Activated CD8-positive, alpha-beta memory T cell treated with anti-CD3 and anti-CD28 coated beads, Interleukin-2, amount 50 U/mL, for 24 hours (primary cell): Measurements from ENCODE around the gene CLRN3.

Experiments
- DNase-seq: peaks from one replicate; pipeline ENCODE4 v3.0.0-alpha.2; 2020; ENCODE audit errors: extremely low read depth

Gene CLRN3

GRCh38 chr10:127874671-127875448 lies 17.9 kb downstream of the CLRN3 start:
- DNase-seq, result no peak

GRCh38 chr10:127873901-127874470 lies 18.8 kb downstream of the CLRN3 start:
- DNase-seq, result no peak

GRCh38 chr10:127872871-127873600 lies 19.7 kb downstream of the CLRN3 start:
- DNase-seq, result no peak

- no peak for DNase-seq
Measured at GRCh38 chr10:127872011-127872761, 20.6 kb downstream of the CLRN3 start.

GRCh38 chr10:127871631-127872010 lies 21.1 kb downstream of the CLRN3 start:
- DNase-seq, result no peak

- no peak for DNase-seq
Measured at GRCh38 chr10:127869329-127869728, 23.4 kb downstream of the CLRN3 start.

GRCh38 chr10:127867805-127868204 lies 24.9 kb downstream of the CLRN3 start:
- no peak for DNase-seq

GRCh38 chr10:127866276-127867013 lies 26.3 kb downstream of the CLRN3 start:
- DNase-seq, result no peak

GRCh38 chr10:127863231-127863825 lies 29.4 kb downstream of the CLRN3 start:
- no peak for DNase-seq

GRCh38 chr10:127860592-127860991 lies 32.1 kb downstream of the CLRN3 start:
- no peak for DNase-seq

GRCh38 chr10:127855976-127856375 lies 36.8 kb downstream of the CLRN3 start:
- no peak for DNase-seq

GRCh38 chr10:127855591-127855881 lies 37.2 kb downstream of the CLRN3 start:
- no peak for DNase-seq

- no peak for DNase-seq
Measured at GRCh38 chr10:127854769-127855590, 37.8 kb downstream of the CLRN3 start.

- DNase-seq, result no peak
Measured at GRCh38 chr10:127853868-127854768, 38.6 kb downstream of the CLRN3 start.

GRCh38 chr10:127852456-127852855 lies 40.3 kb downstream of the CLRN3 start:
- DNase-seq, result no peak

GRCh38 chr10:127851661-127852194 lies 41.0 kb downstream of the CLRN3 start:
- DNase-seq, result no peak

- DNase-seq, result no peak
Measured at GRCh38 chr10:127850944-127851343, 41.8 kb downstream of the CLRN3 start.

GRCh38 chr10:127849921-127850320 lies 42.8 kb downstream of the CLRN3 start:
- no peak for DNase-seq

- no peak for DNase-seq
Measured at GRCh38 chr10:127849224-127849623, 43.5 kb downstream of the CLRN3 start.
